ENCODE results near the gene MAGEF1. TPM values are rescaled to one million over a fixed set of nuclear protein-coding genes. Genes with fewer than 3 reads are reported as not detected.

Gene MAGEF1
- total RNA-seq, 2 experiments from 2014 or later: 4.9 to 6.0 TPM

GRCh38 chr3:184683900-184684560, 27.8 kb downstream of the MAGEF1 start:
- H3K4me3 Mint-ChIP-seq: no peak overlapping the region
- peaks cover 2% of the 10 kb centered on the region for H3K9me3 Mint-ChIP-seq
- no peak overlapping the region for H3K27ac Mint-ChIP-seq
- no peak for DNase-seq
- peaks cover 5% of the 10 kb centered on the region for H3K27me3 Mint-ChIP-seq
- no peaks in the 10 kb centered on the region for H3K36me3 Mint-ChIP-seq
- POLR2A ChIA-PET: no interaction called here
- peaks cover 3% of the 10 kb centered on the region for H3K4me1 Mint-ChIP-seq
- ATAC-seq (ENCODE audit: low read depth): no peak

GRCh38 chr3:184683234-184683633, 28.6 kb downstream of the MAGEF1 start:
- no peak for ATAC-seq (ENCODE audit: low read depth)
- POLR2A ChIA-PET: no interaction called here
- no peak for DNase-seq
- no peaks in the 10 kb centered on the region for H3K36me3 Mint-ChIP-seq
- no peak overlapping the region for H3K4me3 Mint-ChIP-seq
- peaks cover 3% of the 10 kb centered on the region for H3K4me1 Mint-ChIP-seq
- peaks cover 2% of the 10 kb centered on the region for H3K9me3 Mint-ChIP-seq
- peaks cover under 1% of the 10 kb centered on the region for H3K27me3 Mint-ChIP-seq
- H3K27ac Mint-ChIP-seq: no peak overlapping the region

- Mint-ChIP-seq H3K36me3 (no peaks in the 10 kb centered on the region), H3K9me3 (peaks cover 2% of the 10 kb centered on the region), H3K4me1 (peaks cover 2% of the 10 kb centered on the region), H3K27ac (no peak overlapping the region), H3K4me3 (no peak overlapping the region), H3K27me3 (no peaks in the 10 kb centered on the region)
- no peak for DNase-seq
- ATAC-seq (ENCODE audit: low read depth): no peak
- POLR2A ChIA-PET: no interaction called here
These were observed 29.2 kb downstream of the MAGEF1 start for GRCh38 chr3:184682671-184683070.

- H3K27ac Mint-ChIP-seq: no peak overlapping the region
- H3K27me3 Mint-ChIP-seq: peaks cover 5% of the 10 kb centered on the region
- POLR2A ChIA-PET: no interaction called here
- ATAC-seq (ENCODE audit: low read depth) (no peak), DNase-seq (no peak)
- no peak overlapping the region for H3K4me3 Mint-ChIP-seq
- H3K4me1 Mint-ChIP-seq: no peaks in the 10 kb centered on the region
- peaks cover 2% of the 10 kb centered on the region for H3K9me3 Mint-ChIP-seq
- no peaks in the 10 kb centered on the region for H3K36me3 Mint-ChIP-seq
These were observed 31.2 kb downstream of the MAGEF1 start for GRCh38 chr3:184680385-184681345.

GRCh38 chr3:184679056-184679816, 32.6 kb downstream of the MAGEF1 start:
- H3K27ac Mint-ChIP-seq: no peak overlapping the region
- no peak overlapping the region for H3K4me3 Mint-ChIP-seq
- no peaks in the 10 kb centered on the region for H3K4me1 Mint-ChIP-seq
- no peaks in the 10 kb centered on the region for H3K36me3 Mint-ChIP-seq
- peaks cover 2% of the 10 kb centered on the region for H3K9me3 Mint-ChIP-seq
- POLR2A ChIA-PET: interaction anchor here (0.6 kb wide), 1 partner anchor 1705 kb away, joined by 4 read pairs; no protein-coding TSS in a partner anchor
- no peak for ATAC-seq (ENCODE audit: low read depth)
- H3K27me3 Mint-ChIP-seq: peaks cover 5% of the 10 kb centered on the region
- DNase-seq: no peak

GRCh38 chr3:184678317-184679055, 33.4 kb downstream of the MAGEF1 start:
- Mint-ChIP-seq H3K9me3 (peaks cover 2% of the 10 kb centered on the region), H3K4me3 (no peak overlapping the region), H3K27ac (no peak overlapping the region), H3K4me1 (no peaks in the 10 kb centered on the region), H3K27me3 (peaks cover 5% of the 10 kb centered on the region), H3K36me3 (no peaks in the 10 kb centered on the region)
- no peak for DNase-seq
- POLR2A ChIA-PET: no interaction called here
- ATAC-seq (ENCODE audit: low read depth): no peak

- no peak overlapping the region for H3K4me3 Mint-ChIP-seq
- no peaks in the 10 kb centered on the region for H3K36me3 Mint-ChIP-seq
- no peak for ATAC-seq (ENCODE audit: low read depth)
- POLR2A ChIA-PET: no interaction called here
- no peak for DNase-seq
- H3K27me3 Mint-ChIP-seq: peaks cover 5% of the 10 kb centered on the region
- H3K27ac Mint-ChIP-seq: no peak overlapping the region
- no peaks in the 10 kb centered on the region for H3K4me1 Mint-ChIP-seq
- H3K9me3 Mint-ChIP-seq: peaks cover 2% of the 10 kb centered on the region
These were observed 34.2 kb downstream of the MAGEF1 start for GRCh38 chr3:184677344-184678316.

- POLR2A ChIA-PET: no interaction called here
- H3K9me3 Mint-ChIP-seq: peaks cover 2% of the 10 kb centered on the region
These were observed 34.9 kb downstream of the MAGEF1 start for GRCh38 chr3:184676927-184677326.

GRCh38 chr3:184674626-184675025, 37.2 kb downstream of the MAGEF1 start:
- Mint-ChIP-seq H3K4me1 (no peaks in the 10 kb centered on the region), H3K27me3 (peaks cover 7% of the 10 kb centered on the region), H3K27ac (no peak overlapping the region), H3K9me3 (no peaks in the 10 kb centered on the region), H3K36me3 (no peaks in the 10 kb centered on the region), H3K4me3 (no peak overlapping the region)
- no peak for DNase-seq
- POLR2A ChIA-PET: no interaction called here
- ATAC-seq (ENCODE audit: low read depth): no peak

More at GRCh38 chr3:184676927-184677326, 34.9 kb downstream of the MAGEF1 start:
- Mint-ChIP-seq H3K27ac (no peak overlapping the region), H3K4me1 (no peaks in the 10 kb centered on the region), H3K4me3 (no peak overlapping the region), H3K36me3 (no peaks in the 10 kb centered on the region), H3K27me3 (peaks cover 5% of the 10 kb centered on the region)
- no peak for ATAC-seq (ENCODE audit: low read depth)
- DNase-seq: no peak

- ATAC-seq (ENCODE audit: low read depth) (no peak), DNase-seq (no peak)
- POLR2A ChIA-PET: no interaction called here
- Mint-ChIP-seq H3K27me3 (peaks cover 9% of the 10 kb centered on the region), H3K4me3 (no peak overlapping the region), H3K27ac (no peak overlapping the region), H3K36me3 (no peaks in the 10 kb centered on the region), H3K9me3 (no peaks in the 10 kb centered on the region), H3K4me1 (no peaks in the 10 kb centered on the region)
These were observed 38.6 kb downstream of the MAGEF1 start for GRCh38 chr3:184672977-184673870.

- no peaks in the 10 kb centered on the region for H3K4me1 Mint-ChIP-seq
- H3K36me3 Mint-ChIP-seq: no peaks in the 10 kb centered on the region
- H3K4me3 Mint-ChIP-seq: no peak overlapping the region
- DNase-seq (no peak), ATAC-seq (ENCODE audit: low read depth) (no peak)
- H3K27ac Mint-ChIP-seq: no peak overlapping the region
- POLR2A ChIA-PET: no interaction called here
- H3K27me3 Mint-ChIP-seq: peaks cover 9% of the 10 kb centered on the region
- no peaks in the 10 kb centered on the region for H3K9me3 Mint-ChIP-seq
These were observed 39.5 kb downstream of the MAGEF1 start for GRCh38 chr3:184672335-184672734.
